Central memory CD8-positive, alpha-beta T cell (primary cell): ENCODE results near the gene ANTKMT.

Experiments used
- ATAC-seq: fragments of 150-1000 bp; cut with Tn5 transposase; replicated peaks from 2 replicates; pipeline ENCODE4 v1.10.0; 2022; ENCODE audit warnings: mild to moderate bottlenecking, moderate FRiP score, moderate number of reproducible peaks; ENCODE audit not compliant: poor library complexity, severe bottlenecking; ENCODE audit errors: extremely low read depth
- DNase-seq, 2 donors: peaks; one replicate each; pipeline ENCODE4 v3.0.0; 2021; ENCODE audit warnings: low spot score in 2 of 2
- H3K27ac Mint-ChIP-seq: one replicate; pipeline ENCODE4 v1.8.0; 2022; ENCODE audit warnings: low read depth, mild to moderate bottlenecking, moderate library complexity, mixed read lengths
- H3K27me3 Mint-ChIP-seq: one replicate; pipeline ENCODE4 v1.8.0; 2022; ENCODE audit warnings: mixed read lengths
- H3K36me3 Mint-ChIP-seq: one replicate; pipeline ENCODE4 v1.8.0; 2022; ENCODE audit warnings: mild to moderate bottlenecking, moderate library complexity, mixed read lengths; ENCODE audit not compliant: insufficient read depth
- H3K4me1 Mint-ChIP-seq: one replicate; pipeline ENCODE4 v1.8.0; 2022; ENCODE audit warnings: mixed read lengths
- H3K4me3 Mint-ChIP-seq: one replicate; pipeline ENCODE4 v1.8.0; 2022; ENCODE audit warnings: mild to moderate bottlenecking, moderate library complexity, mixed read lengths
- H3K9me3 Mint-ChIP-seq: one replicate; pipeline ENCODE4 v1.8.0; 2022; ENCODE audit warnings: mixed read lengths

The ANTKMT gene

GRCh38 chr16:759110-759910, 38.4 kb downstream of the ANTKMT start:
- Mint-ChIP-seq H3K36me3 (peaks cover 2% of the 10 kb centered on the region), H3K27me3 (peaks cover 9% of the 10 kb centered on the region), H3K4me3 (no peak overlapping the region), H3K27ac (no peak overlapping the region), H3K4me1 (no peaks in the 10 kb centered on the region), H3K9me3 (no peaks in the 10 kb centered on the region)
- ATAC-seq: no peak
- no peak for DNase-seq

- Mint-ChIP-seq H3K36me3 (peaks cover 2% of the 10 kb centered on the region), H3K27ac (no peak overlapping the region), H3K27me3 (peaks cover 9% of the 10 kb centered on the region), H3K9me3 (no peaks in the 10 kb centered on the region), H3K4me1 (no peaks in the 10 kb centered on the region), H3K4me3 (no peak overlapping the region)
- DNase-seq (no peak), ATAC-seq (no peak)
Measured at GRCh38 chr16:760065-760464, 39.1 kb downstream of the ANTKMT start.

- ATAC-seq (no peak), DNase-seq (no peak)
- no peaks in the 10 kb centered on the region for H3K4me1 Mint-ChIP-seq
- no peak within 1 kb of the TSS for H3K4me3 Mint-ChIP-seq
- peaks cover 9% of the 10 kb centered on the region for H3K27me3 Mint-ChIP-seq
- no peaks in the 10 kb centered on the region for H3K9me3 Mint-ChIP-seq
- no peak within 1 kb of the TSS for H3K27ac Mint-ChIP-seq
- H3K36me3 Mint-ChIP-seq: peaks cover 2% of the 10 kb centered on the region
Measured at GRCh38 chr16:760545-761343, 39.8 kb downstream of the ANTKMT start, which contains the start of gene MSLN. Gene MSLN, plus strand, starts transcription at chr16:760734. Its CDS starts 1,947 bp downstream, at chr16:762681.

GRCh38 chr16:761625-762513, 40.9 kb downstream of the ANTKMT start:
- Mint-ChIP-seq H3K4me1 (no peaks in the 10 kb centered on the region), H3K27me3 (peaks cover 9% of the 10 kb centered on the region), H3K4me3 (no peak overlapping the region), H3K27ac (no peak overlapping the region), H3K36me3 (peaks cover 2% of the 10 kb centered on the region), H3K9me3 (no peaks in the 10 kb centered on the region)
- no peak for ATAC-seq
- DNase-seq: no peak

DNA sequence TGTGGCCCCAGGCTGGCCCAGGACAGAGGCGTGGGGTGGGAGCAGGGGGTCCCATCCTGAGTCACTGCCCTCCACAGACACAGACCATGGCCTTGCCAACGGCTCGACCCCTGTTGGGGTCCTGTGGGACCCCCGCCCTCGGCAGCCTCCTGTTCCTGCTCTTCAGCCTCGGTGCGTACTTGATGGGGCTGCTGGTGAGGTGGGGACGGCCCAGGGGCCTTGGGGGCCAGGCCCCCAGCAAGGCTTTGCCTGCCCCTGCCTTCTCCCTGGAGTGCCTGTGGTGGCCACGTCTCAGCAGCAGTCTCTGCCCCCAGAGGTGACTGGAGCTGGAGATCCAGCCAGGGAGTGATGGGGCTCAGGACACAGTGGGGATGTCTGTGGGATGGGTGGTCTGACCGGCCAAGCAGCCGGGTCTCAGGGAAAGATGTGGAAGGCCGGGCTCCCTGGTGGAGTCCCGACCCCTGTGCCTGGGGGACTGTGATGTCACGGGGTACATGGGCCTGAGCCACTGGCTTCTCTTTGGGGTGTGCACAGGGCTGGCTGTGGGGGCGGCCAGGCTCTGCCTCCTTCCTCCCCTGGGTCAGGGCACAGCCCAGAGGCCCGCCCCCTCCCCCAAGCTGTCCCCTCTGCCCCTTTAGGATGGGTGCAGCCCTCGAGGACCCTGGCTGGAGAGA, 41.8 kb downstream of the ANTKMT start:
- ATAC-seq (no peak), DNase-seq (no peak)
- no peaks in the 10 kb centered on the region for H3K4me1 Mint-ChIP-seq
- no peak overlapping the region for H3K27ac Mint-ChIP-seq
- H3K36me3 Mint-ChIP-seq: peaks cover 2% of the 10 kb centered on the region
- peaks cover 3% of the 10 kb centered on the region for H3K27me3 Mint-ChIP-seq
- H3K9me3 Mint-ChIP-seq: no peaks in the 10 kb centered on the region
- no peak overlapping the region for H3K4me3 Mint-ChIP-seq

GRCh38 chr16:763369-764183, 42.6 kb downstream of the ANTKMT start:
- no peak overlapping the region for H3K27ac Mint-ChIP-seq
- no peaks in the 10 kb centered on the region for H3K9me3 Mint-ChIP-seq
- no peak for ATAC-seq
- no peaks in the 10 kb centered on the region for H3K27me3 Mint-ChIP-seq
- H3K4me3 Mint-ChIP-seq: no peak overlapping the region
- DNase-seq: no peak
- peaks cover 2% of the 10 kb centered on the region for H3K36me3 Mint-ChIP-seq
- H3K4me1 Mint-ChIP-seq: no peaks in the 10 kb centered on the region

- Mint-ChIP-seq H3K4me3 (no peak overlapping the region), H3K27ac (no peak overlapping the region), H3K36me3 (peaks cover 2% of the 10 kb centered on the region), H3K4me1 (no peaks in the 10 kb centered on the region), H3K9me3 (no peaks in the 10 kb centered on the region), H3K27me3 (no peaks in the 10 kb centered on the region)
- ATAC-seq (no peak), DNase-seq (no peak)
Measured at GRCh38 chr16:764184-764750, 43.3 kb downstream of the ANTKMT start.

GRCh38 chr16:764848-765487, 44.0 kb downstream of the ANTKMT start:
- Mint-ChIP-seq H3K4me3 (no peak overlapping the region), H3K36me3 (peaks cover 2% of the 10 kb centered on the region), H3K9me3 (no peaks in the 10 kb centered on the region), H3K27me3 (no peaks in the 10 kb centered on the region), H3K27ac (no peak overlapping the region), H3K4me1 (no peaks in the 10 kb centered on the region)
- ATAC-seq (no peak), DNase-seq (no peak)

GRCh38 chr16:765488-765865, 44.5 kb downstream of the ANTKMT start:
- Mint-ChIP-seq H3K9me3 (no peaks in the 10 kb centered on the region), H3K27ac (no peak overlapping the region), H3K4me1 (no peaks in the 10 kb centered on the region), H3K36me3 (peaks cover 2% of the 10 kb centered on the region), H3K4me3 (no peak overlapping the region), H3K27me3 (no peaks in the 10 kb centered on the region)
- no peak for DNase-seq
- no peak for ATAC-seq

GRCh38 chr16:766008-766819, 45.3 kb downstream of the ANTKMT start:
- Mint-ChIP-seq H3K9me3 (no peaks in the 10 kb centered on the region), H3K4me3 (no peak overlapping the region), H3K36me3 (peaks cover 2% of the 10 kb centered on the region), H3K27me3 (no peaks in the 10 kb centered on the region), H3K4me1 (no peaks in the 10 kb centered on the region), H3K27ac (no peak overlapping the region)
- DNase-seq: no peak
- no peak for ATAC-seq
